ENCODE data around the gene GPR183. TPM values are rescaled to one million over a fixed set of nuclear protein-coding genes. Genes with fewer than 3 reads are reported as not detected.
A peak's percentile ranks its signal among the peaks of the same experiment; 100 is the strongest.
"Not testable (repeated sequence)": the region's sequence is repeated elsewhere in the genome, so short reads cannot be mapped to it uniquely, and the experiment has no call there.

Gene GPR183
- total and polyA plus RNA-seq, 4 donors, result 2.0 to 27.0 (median 4.1) TPM

- no peaks in the 10 kb centered on the region for H3K4me1 ChIP-seq (ENCODE audit: control insufficient read depth, insufficient read depth, low read length)
- H3K27ac ChIP-seq (ENCODE audit: low read depth, low read length), result no peak within 1 kb of the TSS
- 52% methylated on average over 3 of the region's 4 CpGs for WGBS (ENCODE audit: insufficient coverage)
- no peak within 1 kb of the TSS for H3K4me3 ChIP-seq (ENCODE audit: low read depth, low read length)
- no peaks in the 10 kb centered on the region for H3K36me3 ChIP-seq (ENCODE audit: control insufficient read depth, insufficient read depth, low read length)
- no peaks in the 10 kb centered on the region for H3K9me3 ChIP-seq (ENCODE audit: control insufficient read depth, insufficient read depth, low read length)
- no peaks in the 10 kb centered on the region for H3K27me3 ChIP-seq (ENCODE audit: control insufficient read depth, insufficient read depth, low read length)
- DNase-seq (ENCODE audit: low read depth in 4 of 6, low spot score in 6 of 6), result no peak
Measured at GRCh38 chr13:99258210-99258860, 48.9 kb downstream of the GPR183 start, which contains the start of gene GPR18. GPR18 (minus strand) TSS chr13:99258379; CDS start chr13:99255872, 2,507 bp downstream.

GRCh38 chr13:99257291-99257690, 49.9 kb downstream of the GPR183 start:
- H3K4me1 ChIP-seq (ENCODE audit: control insufficient read depth, insufficient read depth, low read length), result no peaks in the 10 kb centered on the region
- no peaks in the 10 kb centered on the region for H3K36me3 ChIP-seq (ENCODE audit: control insufficient read depth, insufficient read depth, low read length)
- H3K9me3 ChIP-seq (ENCODE audit: control insufficient read depth, insufficient read depth, low read length), result no peaks in the 10 kb centered on the region
- H3K27me3 ChIP-seq (ENCODE audit: control insufficient read depth, insufficient read depth, low read length), result no peaks in the 10 kb centered on the region
- no peak overlapping the region for H3K27ac ChIP-seq (ENCODE audit: low read depth, low read length)
- DNase-seq (ENCODE audit: low read depth in 4 of 6, low spot score in 6 of 6), result no peak
- no CpG with 5 or more reads among the region's 2 CpGs for WGBS (ENCODE audit: insufficient coverage)
- no peak overlapping the region for H3K4me3 ChIP-seq (ENCODE audit: low read depth, low read length)

GRCh38 chr13:99256709-99257108, 50.5 kb downstream of the GPR183 start:
- no peak for DNase-seq (ENCODE audit: low read depth in 4 of 6, low spot score in 6 of 6)
- Histone ChIP-seq H3K27me3 (ENCODE audit: control insufficient read depth, insufficient read depth, low read length) (no peaks in the 10 kb centered on the region), H3K27ac (ENCODE audit: low read depth, low read length) (no peak overlapping the region), H3K36me3 (ENCODE audit: control insufficient read depth, insufficient read depth, low read length) (no peaks in the 10 kb centered on the region), H3K9me3 (ENCODE audit: control insufficient read depth, insufficient read depth, low read length) (no peaks in the 10 kb centered on the region), H3K4me1 (ENCODE audit: control insufficient read depth, insufficient read depth, low read length) (no peaks in the 10 kb centered on the region), H3K4me3 (ENCODE audit: low read depth, low read length) (no peak overlapping the region)
- no CpG with 5 or more reads among the region's 3 CpGs for WGBS (ENCODE audit: insufficient coverage)

- Histone ChIP-seq H3K4me1 (ENCODE audit: control insufficient read depth, insufficient read depth, low read length) (no peaks in the 10 kb centered on the region), H3K36me3 (ENCODE audit: control insufficient read depth, insufficient read depth, low read length) (no peaks in the 10 kb centered on the region), H3K27ac (ENCODE audit: low read depth, low read length) (no peak overlapping the region), H3K9me3 (ENCODE audit: control insufficient read depth, insufficient read depth, low read length) (no peaks in the 10 kb centered on the region), H3K4me3 (ENCODE audit: low read depth, low read length) (no peak overlapping the region), H3K27me3 (ENCODE audit: control insufficient read depth, insufficient read depth, low read length) (no peaks in the 10 kb centered on the region)
- WGBS (ENCODE audit: insufficient coverage), result 100% methylated on average over 1 of the region's 2 CpGs
- peak in 1 of 6 donors; percentile 24 for DNase-seq (ENCODE audit: low read depth in 4 of 6, low spot score in 6 of 6)
Measured at GRCh38 chr13:99256283-99256682, 50.9 kb downstream of the GPR183 start.

GRCh38 chr13:99255271-99255670, 51.9 kb downstream of the GPR183 start:
- Histone ChIP-seq H3K4me3 (ENCODE audit: low read depth, low read length) (no peak overlapping the region), H3K4me1 (ENCODE audit: control insufficient read depth, insufficient read depth, low read length) (no peaks in the 10 kb centered on the region), H3K36me3 (ENCODE audit: control insufficient read depth, insufficient read depth, low read length) (no peaks in the 10 kb centered on the region), H3K9me3 (ENCODE audit: control insufficient read depth, insufficient read depth, low read length) (no peaks in the 10 kb centered on the region), H3K27ac (ENCODE audit: low read depth, low read length) (no peak overlapping the region), H3K27me3 (ENCODE audit: control insufficient read depth, insufficient read depth, low read length) (no peaks in the 10 kb centered on the region)
- peak in 1 of 6 donors; percentile 54 for DNase-seq (ENCODE audit: low read depth in 4 of 6, low spot score in 6 of 6)
- 59% methylated on average over 9 of the region's 10 CpGs for WGBS (ENCODE audit: insufficient coverage)

- no peak overlapping the region for H3K27ac ChIP-seq (ENCODE audit: low read depth, low read length)
- no peaks in the 10 kb centered on the region for H3K4me1 ChIP-seq (ENCODE audit: control insufficient read depth, insufficient read depth, low read length)
- no peaks in the 10 kb centered on the region for H3K27me3 ChIP-seq (ENCODE audit: control insufficient read depth, insufficient read depth, low read length)
- peak in 2 of 6 donors; percentile 10 to 86 for DNase-seq (ENCODE audit: low read depth in 4 of 6, low spot score in 6 of 6)
- H3K4me3 ChIP-seq (ENCODE audit: low read depth, low read length), result no peak overlapping the region
- WGBS (ENCODE audit: insufficient coverage), result 55% methylated on average over 14 of the region's 14 CpGs
- H3K9me3 ChIP-seq (ENCODE audit: control insufficient read depth, insufficient read depth, low read length), result no peaks in the 10 kb centered on the region
- H3K36me3 ChIP-seq (ENCODE audit: control insufficient read depth, insufficient read depth, low read length), result no peaks in the 10 kb centered on the region
Measured at GRCh38 chr13:99254830-99255229, 52.4 kb downstream of the GPR183 start.

GRCh38 chr13:99251921-99252320, 55.3 kb downstream of the GPR183 start:
- H3K36me3 ChIP-seq (ENCODE audit: control insufficient read depth, insufficient read depth, low read length), result no peaks in the 10 kb centered on the region
- WGBS (ENCODE audit: insufficient coverage), result 89% methylated on average over 2 of the region's 4 CpGs
- H3K27ac ChIP-seq (ENCODE audit: low read depth, low read length), result no peak overlapping the region

GRCh38 chr13:99250982-99251825, 56.0 kb downstream of the GPR183 start:
- Histone ChIP-seq H3K27me3 (ENCODE audit: control insufficient read depth, insufficient read depth, low read length) (no peaks in the 10 kb centered on the region), H3K4me3 (ENCODE audit: low read depth, low read length) (no peak overlapping the region), H3K36me3 (ENCODE audit: control insufficient read depth, insufficient read depth, low read length) (no peaks in the 10 kb centered on the region), H3K4me1 (ENCODE audit: control insufficient read depth, insufficient read depth, low read length) (no peaks in the 10 kb centered on the region), H3K9me3 (ENCODE audit: control insufficient read depth, insufficient read depth, low read length) (no peaks in the 10 kb centered on the region), H3K27ac (ENCODE audit: low read depth, low read length) (no peak overlapping the region)
- DNase-seq (ENCODE audit: low read depth in 4 of 6, low spot score in 6 of 6), result no peak
- WGBS (ENCODE audit: insufficient coverage), result 94% methylated on average over 3 of the region's 5 CpGs

More at GRCh38 chr13:99251921-99252320, 55.3 kb downstream of the GPR183 start:
- Histone ChIP-seq H3K27me3 (ENCODE audit: control insufficient read depth, insufficient read depth, low read length) (no peaks in the 10 kb centered on the region), H3K4me3 (ENCODE audit: low read depth, low read length) (no peak overlapping the region), H3K9me3 (ENCODE audit: control insufficient read depth, insufficient read depth, low read length) (no peaks in the 10 kb centered on the region), H3K4me1 (ENCODE audit: control insufficient read depth, insufficient read depth, low read length) (no peaks in the 10 kb centered on the region)
- DNase-seq (ENCODE audit: low read depth in 4 of 6, low spot score in 6 of 6), result no peak

- DNase-seq (ENCODE audit: low read depth in 4 of 6, low spot score in 6 of 6); H3K4me1 ChIP-seq (ENCODE audit: control insufficient read depth, insufficient read depth, low read length); H3K9me3 ChIP-seq (ENCODE audit: control insufficient read depth, insufficient read depth, low read length); H3K4me3 ChIP-seq (ENCODE audit: low read depth, low read length); H3K27me3 ChIP-seq (ENCODE audit: control insufficient read depth, insufficient read depth, low read length); H3K27ac ChIP-seq (ENCODE audit: low read depth, low read length); H3K36me3 ChIP-seq (ENCODE audit: control insufficient read depth, insufficient read depth, low read length): not testable (repeated sequence)
- WGBS (ENCODE audit: insufficient coverage), result 100% methylated on average over 1 of the region's 2 CpGs
Measured at GRCh38 chr13:99249606-99250005, 57.6 kb downstream of the GPR183 start.
